Left forelimb (tissue), 1 donor: Measurements from ENCODE around the gene CHIT1.
"Not testable (repeated sequence)": the region's sequence is repeated elsewhere in the genome, so short reads cannot be mapped to it uniquely, and the experiment has no call there.

ENCODE experiments used
- DNase-seq: peaks from one replicate; pipeline ENCODE4 v3.0.0-alpha.2; 2018; ENCODE audit warnings: low spot score

Gene CHIT1

DNA sequence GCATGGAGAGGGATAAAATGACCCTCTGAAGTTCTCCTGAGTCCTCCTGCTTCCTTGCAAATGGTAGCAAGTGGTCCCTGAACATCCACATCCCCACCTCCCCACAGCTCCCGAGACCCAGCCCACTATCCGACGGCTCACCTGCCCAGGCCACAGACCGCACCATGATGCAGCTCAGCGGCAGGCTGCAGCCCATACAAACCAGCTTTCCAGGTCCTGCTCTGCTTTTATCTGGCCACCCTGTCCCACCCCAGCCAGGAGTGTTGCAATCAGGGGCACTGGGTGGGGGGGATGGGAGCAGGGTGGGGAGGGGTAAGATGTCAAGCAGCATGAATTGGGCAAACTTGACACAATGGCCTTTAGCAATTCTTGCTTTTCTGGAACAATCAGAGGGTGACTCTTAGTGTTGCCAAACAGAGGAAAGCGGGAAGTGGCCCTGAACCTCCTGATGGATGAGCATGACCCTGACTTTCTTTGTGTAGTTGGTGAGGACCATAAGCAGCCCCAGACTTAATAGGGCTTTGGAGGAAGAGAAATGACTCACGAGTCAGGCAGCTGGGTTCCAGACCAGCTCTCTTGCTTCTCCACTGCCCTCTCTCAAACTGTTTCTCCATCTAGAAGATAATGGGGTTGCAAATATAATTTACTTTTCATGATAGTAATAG is at the start of gene CHIT1:
CHIT1 (minus strand) TSS at position 203 of the 665 bp plus-strand sequence; CDS start at position 166, 37 bp downstream.
- no peak for DNase-seq

DNA sequence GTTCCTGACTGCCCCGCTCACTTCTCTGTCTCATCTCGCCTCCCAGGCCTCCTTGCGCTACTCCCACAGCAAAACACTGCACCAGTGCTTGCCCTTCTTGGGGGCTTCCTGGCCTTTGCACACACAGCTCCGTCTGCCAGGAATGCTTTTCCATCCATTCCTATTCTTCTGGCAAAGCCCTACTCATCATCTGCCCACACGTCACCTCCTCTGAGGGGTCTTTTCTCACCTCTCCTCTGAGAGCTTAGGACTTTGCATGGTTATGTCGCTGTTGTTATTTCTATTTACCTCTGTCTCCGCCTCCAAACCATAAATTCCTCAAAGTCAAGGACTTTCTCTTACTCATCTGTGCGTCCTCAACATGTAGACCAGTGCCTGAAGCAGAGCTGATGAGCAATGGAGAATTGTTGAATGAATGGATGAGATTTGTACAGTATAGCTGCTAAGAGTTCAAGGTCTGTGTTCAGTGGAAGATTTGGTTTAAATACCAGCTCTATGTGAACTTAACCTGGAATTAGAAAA is 49.5 kb upstream of the CHIT1 start:
- DNase-seq = no peak

DNA sequence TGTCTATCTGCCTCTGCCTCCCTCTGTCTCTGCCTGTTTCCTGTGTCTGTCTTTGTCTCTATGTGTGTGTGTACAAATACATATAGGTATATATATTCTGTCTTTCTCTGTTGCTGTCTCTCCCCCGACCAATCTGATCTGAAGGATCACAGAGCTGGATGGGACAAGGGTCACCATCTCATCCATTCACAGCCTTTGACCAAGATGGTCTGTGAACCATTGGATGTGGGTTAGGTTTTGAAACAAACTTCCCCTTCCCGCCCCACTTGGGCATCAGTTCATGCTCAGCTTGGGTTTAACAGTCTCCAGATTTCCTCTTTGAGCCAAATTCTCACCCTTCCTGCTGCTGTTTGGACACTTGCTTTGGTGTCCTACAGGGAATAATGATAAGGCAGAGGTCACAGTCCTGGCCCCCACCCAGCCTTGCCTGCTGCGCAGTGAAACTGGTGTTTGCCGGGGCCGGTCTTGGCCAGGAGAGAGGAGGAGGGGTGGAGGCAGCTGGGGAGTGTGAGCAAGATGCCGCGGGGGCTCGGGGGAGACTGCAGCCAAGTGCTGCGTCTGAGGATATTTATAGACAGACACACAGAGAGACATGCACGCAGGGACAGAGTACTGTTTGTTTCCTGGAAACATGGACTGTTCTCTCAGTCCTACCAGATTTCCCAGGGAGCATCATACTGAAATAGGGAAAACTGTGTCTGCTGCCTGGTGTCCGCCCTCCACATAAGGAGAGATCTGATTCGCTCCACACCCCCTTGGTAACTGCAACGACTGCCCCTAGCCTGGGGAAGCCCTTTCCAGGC is 48.8 kb upstream of the CHIT1 start:
- DNase-seq = peak; percentile 90

DNA sequence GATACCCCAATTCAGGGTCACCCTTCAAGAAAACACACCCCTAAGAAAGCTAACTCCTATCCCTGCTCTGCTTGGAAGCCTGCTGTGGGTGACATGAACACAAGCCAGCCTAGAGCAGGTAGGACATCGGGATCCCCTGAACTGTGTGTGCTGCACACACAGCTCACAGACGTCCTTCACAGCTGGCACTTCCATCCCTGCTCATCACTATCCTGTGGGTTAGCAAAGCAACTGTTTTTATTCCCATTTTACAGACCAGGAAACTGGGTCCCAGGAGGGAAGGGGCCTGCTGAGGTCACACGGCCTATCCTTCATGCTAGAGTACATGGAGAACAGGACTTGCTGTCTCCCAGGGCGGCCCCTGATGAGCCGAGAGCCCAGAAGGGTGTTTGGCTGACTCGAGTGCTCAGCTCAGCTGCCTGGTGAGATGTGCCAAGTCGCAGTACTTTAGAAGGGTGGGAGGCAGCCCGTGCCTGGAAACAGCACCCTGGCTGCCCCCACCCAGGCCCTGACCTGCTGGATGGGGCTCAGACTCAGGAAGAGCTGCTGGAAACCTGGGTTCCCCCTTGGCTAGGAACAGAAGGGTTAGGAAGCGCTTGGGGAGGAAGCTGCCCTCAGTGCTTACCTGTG is 47.6 kb upstream of the CHIT1 start:
- DNase-seq = no peak

DNA sequence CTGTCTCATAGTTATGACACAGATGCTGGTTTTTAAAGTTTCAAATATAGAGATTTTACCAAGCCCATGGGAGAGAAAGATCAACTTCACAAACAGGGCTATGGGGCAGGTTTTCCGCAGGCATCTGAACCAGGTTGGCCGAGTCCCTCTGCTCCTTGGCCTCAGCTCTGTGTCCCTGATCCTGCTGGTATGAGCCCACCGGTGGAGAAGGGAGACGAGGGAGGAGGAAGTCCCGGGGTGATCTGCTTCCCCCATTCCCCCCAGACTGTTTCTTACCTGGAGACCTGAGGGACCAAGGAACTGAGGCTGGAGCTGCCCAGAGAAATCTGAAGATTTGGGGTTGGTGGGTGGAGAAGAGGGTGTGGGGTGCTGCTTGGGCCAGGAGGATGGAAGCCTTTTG is 46.9 kb upstream of the CHIT1 start:
- DNase-seq = no peak

DNA sequence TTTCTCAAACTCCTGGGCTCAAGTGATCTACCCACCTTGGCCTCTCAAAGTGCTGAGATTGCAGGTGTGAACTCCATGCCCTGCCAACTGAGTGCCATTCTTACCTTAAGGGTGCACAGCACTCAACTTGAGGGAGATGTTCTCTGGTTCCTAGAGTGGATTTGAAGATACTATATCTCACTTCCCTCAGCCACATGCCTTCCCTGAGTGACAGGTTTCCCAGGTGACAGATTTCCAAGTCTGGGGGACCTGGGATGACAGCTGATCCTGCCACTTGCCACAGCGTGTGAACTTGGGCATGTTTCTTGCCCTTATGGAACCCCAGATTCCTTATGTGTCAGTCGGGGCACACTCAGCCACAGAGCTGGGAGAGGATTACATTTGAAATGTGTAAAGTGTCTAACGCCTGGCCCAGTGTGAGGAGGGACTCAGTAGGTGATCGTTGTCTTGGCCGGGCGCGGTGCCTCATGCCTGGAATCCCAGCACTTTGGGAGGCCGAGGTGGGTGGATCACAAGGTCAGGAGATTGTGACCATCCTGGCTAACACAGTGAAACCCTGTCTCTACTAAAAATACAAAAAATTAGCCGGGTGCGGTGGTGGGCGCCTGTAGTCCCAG is 46.3 kb upstream of the CHIT1 start:
- no peak for DNase-seq

DNA sequence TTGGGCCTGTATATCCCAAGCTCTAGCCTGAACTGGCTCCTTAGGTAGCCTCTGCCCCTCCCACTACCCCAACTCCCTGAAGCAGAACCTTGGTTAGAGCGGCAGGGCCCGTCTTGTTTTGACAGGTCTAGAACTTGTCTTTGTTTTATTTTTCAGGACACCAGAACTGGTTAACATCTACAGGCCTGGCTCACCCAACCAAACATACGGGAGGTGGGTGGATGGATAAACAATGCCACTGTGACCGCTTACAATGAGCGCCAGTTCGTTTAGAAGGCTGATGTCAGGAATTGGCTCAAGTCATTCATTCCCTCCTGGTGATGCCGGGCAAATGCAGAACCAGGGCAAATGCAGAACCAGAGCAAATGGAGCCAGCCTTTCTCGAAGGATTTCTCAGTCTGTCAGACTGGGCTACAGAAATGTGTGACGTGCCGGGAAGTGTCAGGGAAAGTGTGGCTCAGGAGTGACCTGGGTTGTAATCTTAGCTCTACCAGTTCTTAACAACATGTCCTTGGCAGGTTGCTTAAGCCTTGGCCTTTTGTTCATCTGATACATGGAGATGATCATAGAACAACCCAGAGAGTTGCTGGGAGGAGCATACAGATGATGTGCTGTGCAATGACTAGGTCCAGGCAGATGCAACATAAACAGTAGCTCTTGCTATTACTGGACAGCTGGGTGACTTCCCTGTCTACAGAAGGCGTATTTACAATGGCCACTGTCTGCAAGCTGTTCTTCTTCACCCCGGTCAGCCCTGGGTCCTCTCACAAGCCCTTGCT is 45.3 kb upstream of the CHIT1 start:
- DNase-seq = no peak

DNA sequence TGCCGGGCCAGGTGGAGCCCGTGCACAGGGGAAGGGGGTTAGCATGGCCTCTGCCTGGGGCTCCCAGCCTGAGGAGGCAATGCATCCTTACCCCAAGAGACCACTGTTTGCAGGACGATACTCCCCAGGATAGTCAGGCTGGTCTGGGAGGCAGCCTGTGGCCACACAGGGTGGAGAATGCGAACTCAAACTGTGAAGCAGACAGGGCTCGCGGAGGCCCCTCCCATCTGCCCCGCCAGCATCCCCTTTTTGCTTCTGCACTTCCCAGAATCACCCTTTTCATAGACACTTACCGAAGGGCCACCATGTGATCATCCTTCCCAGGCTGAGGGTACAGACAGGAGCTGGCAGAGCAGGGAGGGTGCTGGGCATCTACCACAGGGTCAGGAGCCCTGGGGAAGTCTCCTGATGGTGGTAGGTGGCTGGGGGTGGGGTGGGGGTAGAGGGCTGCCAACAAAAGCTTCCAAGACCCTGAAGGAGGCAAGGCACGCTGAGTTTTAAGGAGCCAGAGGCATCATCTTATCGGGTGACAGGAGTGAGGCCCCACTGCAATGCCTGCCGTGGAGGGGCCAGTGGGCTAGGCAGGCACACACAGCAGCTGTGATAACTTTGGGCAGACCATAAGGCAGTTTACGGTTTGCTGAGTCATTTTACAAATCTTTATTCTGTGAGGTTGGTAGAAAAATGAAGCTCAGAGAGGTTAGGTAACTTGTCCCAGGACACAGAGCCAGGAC is 44.6 kb upstream of the CHIT1 start:
- no peak for DNase-seq

DNA sequence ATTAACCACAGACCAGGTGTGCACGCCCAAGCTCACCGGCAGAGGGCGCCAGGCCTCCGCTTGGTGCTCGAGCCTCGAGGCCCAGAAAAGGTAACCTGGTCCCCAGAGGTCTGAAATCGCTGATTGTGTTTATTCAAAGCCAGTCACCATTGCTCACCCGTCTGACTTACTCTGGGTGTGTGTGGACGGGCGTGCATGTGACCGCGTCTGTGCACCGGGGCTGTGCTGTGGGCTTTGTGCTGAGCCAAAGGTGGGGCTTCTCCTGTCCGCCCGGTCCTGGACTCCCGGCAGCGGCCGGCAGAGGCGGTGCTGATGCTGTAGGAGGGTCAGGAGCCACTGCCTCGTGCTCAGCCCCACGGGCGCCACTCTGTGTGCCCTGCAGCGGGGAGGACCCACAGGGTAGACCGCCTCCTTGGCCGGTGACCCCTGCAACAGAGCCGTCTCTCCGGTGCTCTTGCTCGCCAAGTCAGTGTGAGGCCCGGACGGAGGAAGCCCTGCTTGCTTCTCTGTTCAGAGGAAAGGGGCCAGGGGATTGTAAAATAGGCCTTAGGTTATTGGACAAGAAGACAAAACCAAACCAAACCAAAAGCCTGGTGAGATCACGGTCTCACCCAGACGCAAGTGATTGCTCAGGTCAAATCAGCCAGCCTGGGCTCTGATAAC is 43.9 kb upstream of the CHIT1 start:
- DNase-seq = peak; percentile 89

DNA sequence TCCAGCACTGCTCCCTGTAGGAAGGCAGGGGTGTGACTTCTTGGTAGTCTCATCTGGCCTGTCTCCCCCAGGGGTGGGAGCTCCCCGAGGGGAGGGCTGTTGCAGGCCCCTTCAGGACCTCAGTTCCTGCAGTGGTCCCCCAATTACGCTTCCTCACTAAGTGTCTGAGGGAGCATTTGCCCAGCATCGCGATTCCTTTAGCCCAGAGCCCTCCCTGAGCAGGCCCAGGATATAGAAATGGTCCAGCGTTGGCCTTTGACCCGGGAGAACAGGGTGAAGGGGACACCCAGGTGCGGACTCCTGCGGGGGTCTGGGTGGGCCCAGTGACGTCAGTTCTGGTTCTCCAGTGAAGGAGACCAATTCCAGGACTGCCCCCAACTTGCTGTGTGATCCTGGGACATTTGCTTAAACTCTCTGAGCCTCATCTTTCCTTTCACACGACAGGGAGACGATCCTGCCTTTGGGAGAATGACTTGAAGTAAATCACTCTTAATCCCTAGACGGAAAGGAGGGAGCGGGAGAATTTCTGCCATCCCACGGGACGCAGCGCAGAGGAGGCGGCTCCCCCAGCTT is 43.2 kb upstream of the CHIT1 start:
- peak; percentile 30 for DNase-seq

DNA sequence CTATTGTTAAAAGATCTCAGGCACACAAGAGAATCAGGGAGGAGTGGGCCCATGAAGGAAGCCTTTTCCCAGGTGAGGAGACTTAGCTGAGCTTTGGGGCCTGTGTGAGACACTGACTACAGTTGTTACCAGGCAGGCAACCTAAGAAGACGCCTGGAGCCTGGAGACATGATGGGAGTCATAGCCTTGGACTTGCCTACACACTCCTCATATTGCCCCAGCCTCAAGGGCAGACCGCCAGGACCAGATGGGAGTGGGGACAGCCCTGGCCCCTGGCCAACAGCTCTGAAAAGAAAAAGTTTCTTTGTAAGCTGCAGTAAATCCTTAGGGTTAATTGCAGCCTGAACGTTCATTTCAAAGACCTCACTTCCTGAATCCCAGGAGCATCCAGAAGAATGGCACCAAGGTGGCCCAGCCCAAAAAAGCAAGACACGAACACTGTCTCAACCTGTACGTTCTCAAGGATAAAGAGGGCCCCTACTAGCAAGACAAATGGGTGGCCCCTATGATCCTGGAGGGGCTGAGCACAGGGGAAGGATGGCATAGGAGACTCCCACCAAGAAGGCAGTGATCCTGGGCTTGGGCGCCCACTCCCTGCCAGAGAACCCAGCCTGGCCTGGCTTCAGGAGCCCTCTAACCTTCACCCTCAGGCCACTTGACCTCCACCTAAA is 42.6 kb upstream of the CHIT1 start:
- DNase-seq = no peak

DNA sequence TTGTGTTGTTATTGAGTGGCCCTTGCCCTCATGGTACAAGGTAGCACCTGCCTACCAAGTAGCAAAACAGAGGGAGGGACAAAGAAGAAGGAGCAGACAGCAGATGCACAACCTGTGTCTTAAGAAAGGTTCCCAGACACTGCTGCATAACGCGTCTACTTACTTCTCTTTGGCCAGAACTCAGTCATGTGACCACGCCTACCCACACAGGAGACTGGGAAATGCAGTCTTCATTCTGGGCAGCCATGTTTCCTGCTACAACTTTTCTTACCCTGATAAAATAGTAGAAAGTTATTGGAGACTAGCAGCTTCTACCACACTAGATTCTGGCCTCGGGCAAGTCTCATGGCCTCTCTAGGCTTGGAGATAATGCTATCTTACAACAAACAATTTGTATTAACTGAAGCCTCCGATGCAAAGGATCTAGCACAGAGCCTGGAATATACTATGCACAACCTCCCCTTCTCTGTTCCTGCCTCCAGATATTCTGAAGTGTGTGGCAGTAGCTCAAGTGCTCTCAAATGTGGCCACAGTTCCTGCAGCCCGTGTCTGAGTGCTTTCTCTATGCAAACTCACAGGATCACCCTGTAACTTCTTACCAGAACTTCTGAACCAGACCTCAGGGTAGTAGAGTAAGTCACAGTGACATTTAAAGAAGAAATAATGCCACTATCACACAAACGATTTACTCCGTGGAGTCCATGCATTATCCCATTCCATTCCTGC is 41.7 kb upstream of the CHIT1 start:
- no peak for DNase-seq

DNA sequence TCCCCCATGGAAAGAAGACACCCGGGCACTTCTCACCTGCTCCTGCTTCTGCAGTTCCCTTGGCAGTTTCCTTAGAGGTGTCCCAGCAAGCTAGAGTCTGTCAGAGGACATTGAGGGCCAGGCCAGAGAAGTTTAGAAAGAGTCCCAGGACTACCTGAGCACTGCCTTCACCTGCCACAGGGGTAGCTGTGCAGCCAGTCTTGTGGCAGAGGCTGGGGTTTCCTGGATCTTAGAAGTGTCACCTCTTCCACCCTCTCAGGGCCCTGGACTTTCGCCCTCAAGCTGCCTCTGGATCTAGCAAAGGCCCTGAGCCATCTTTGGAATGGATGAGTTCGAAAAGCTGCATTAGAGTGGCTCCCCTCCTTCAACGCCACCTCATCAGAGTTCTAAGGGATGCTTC is 41.0 kb upstream of the CHIT1 start:
- DNase-seq = no peak

DNA sequence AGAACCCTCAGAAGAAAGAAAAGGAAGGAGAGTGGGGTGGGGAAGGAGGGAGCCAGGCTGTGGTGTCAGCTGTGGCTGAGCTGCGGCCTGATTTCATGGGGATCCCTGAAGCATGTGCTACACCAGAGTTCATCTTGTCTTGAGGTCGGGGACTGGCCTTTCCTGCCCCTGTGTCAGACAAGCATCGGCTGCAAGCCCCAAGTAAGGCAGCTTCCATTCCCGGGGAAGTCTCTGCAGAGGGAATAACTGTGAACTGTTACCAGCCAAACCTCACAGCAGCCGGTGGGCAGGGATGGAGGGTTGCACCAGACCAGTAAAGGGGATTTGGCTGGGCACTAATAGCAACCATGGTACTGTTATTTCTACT is 40.2 kb upstream of the CHIT1 start:
- peak; percentile 28 for DNase-seq

DNA sequence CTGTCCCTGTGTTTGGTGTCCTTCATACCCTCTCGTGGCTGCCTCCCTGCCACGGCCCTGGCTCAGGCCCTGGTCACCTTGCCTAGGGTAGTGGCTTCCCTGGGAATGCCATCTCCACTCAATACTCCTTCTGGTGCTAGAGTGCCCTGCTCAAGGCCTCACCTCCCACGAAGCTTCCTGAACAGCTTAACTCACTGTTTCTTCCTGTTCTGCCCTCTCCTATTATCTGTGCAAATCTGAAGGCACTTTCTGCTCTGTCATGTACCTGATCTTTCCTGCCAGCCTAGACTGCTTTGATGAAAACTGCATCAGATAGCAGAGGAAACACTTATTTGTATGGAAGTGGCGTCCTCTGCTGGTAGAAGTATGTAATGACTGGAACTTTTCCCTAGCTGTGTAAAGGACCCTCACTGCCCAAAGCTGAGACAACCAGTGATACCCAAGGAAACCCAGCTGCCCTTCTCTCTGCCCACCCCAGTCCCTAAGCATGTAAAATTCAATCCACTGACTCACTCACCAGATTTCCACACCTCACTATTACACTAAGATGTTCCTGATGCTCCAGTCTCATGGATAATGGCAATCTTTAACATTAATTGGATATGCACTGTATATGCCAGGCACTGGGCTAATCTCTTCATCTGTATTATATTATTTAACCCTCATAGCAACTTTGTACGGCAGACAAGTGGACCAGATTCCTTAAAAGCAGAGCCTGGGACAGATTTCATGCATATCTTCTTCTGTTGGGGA is 39.6 kb upstream of the CHIT1 start:
- DNase-seq = no peak

DNA sequence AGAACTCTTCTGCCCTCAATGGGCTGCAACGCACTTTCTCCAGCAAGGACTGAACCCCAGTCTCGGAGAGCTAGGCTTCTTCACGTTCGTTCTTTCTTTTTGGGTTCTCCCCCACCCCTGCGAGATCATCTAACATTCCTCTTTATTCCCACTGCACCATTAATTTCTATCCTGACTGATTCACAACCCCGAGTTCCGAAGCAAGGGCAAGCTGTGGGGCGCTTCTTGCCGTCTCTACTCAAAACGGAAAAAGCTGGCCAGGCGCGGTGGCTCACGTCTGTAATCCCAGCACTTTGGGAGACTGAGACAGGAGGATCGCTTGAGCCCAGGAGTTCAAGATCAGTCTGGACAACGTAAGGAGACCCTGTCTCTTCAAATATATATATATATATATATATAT is 38.4 kb upstream of the CHIT1 start:
- DNase-seq = no peak

DNA sequence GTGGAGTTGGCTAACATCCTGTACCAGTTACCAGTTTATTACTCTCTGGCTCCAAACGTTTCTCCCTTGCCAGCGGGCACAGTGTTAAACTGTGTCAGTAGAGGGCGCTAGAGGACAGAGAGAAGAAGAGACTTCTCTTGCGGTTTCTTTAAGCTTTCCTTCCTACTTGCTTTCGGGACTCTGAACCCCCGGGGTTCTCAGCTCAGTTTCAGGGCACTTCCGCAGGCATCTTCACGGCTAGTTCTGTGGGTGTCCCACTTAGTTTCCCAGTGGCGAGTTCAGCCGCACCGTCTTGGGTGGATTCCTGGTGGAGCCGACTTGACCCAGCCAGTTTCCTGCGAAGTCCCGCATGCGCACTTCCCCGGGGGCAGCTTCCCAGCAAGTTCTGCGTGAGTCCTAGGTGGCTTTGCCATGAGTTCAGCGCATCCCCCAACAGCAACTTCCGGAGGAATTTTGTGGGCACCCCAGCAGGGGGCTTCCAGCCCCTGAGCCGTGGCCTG is 37.9 kb upstream of the CHIT1 start:
- peak; percentile 87 for DNase-seq

DNA sequence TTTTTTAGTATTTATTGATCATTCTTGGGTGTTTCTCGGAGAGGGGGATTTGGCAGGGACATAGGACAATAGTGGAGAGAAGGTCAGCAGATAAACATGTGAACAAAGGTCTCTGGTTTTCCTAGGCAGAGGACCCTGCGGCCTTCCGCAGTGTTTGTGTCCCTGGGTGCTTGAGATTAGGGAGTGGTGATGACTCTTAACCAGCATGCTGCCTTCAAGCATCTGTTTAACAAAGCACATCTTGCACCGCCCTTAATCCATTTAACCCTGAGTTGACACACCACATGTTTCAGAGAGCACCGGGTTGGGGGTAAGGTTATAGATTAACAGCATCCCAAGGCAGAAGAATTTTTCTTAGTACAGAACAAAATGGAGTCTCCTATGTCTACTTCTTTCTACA is 36.7 kb upstream of the CHIT1 start:
- not testable (repeated sequence) for DNase-seq
